ENCODE results near the gene ALCAM. TPM values are rescaled to one million over a fixed set of nuclear protein-coding genes. Genes with fewer than 3 reads are reported as not detected.

The ALCAM gene
- total and polyA plus RNA-seq, 2 donors (not counting 3 experiments of a cell fraction or from before 2014, with no cell fraction given) = 46.3 to 118 TPM

GRCh38 chr3:105545051-105545450 is 178.3 kb downstream of the ALCAM start:
- Histone ChIP-seq H3K9ac (replicated peaks; ENCODE audit: extremely low read depth, insufficient read depth, low read length) (no peak overlapping the region), H3K9me3 (replicated peaks; ENCODE audit: control insufficient read depth, insufficient read depth, low read length) (no peaks in the 10 kb centered on the region), H4K20me1 (replicated peaks; ENCODE audit: control insufficient read depth, extremely low read depth, insufficient read depth, low read length) (no peaks in the 10 kb centered on the region), H3K4me3 (replicated peaks in 1 of 3; ENCODE audit: insufficient read depth in 1 of 3, low read depth in 1 of 3, low read length in 3 of 3) (no peak overlapping the region), H3K36me3 (ENCODE audit: control insufficient read depth in 2 of 2, extremely low read depth in 1 of 2, insufficient read depth in 2 of 2, low read length in 2 of 2) (peaks cover 0 to 24% of the 10 kb centered on the region in 2 experiments), H3K4me1 (ENCODE audit: control insufficient read depth, extremely low read depth, insufficient read depth, low read length) (no peaks in the 10 kb centered on the region), H3K79me2 (ENCODE audit: control insufficient read depth, insufficient read depth, low read length) (no peaks in the 10 kb centered on the region), H3K27ac (ENCODE audit: insufficient read depth, low read depth, low read length) (no peak overlapping the region), H3K4me2 (ENCODE audit: insufficient read depth, low read length) (no peak overlapping the region), H3K27me3 (ENCODE audit: control insufficient read depth in 2 of 2, insufficient read depth in 2 of 2, low read length in 2 of 2) (no peaks in the 10 kb centered on the region), H2AFZ (ENCODE audit: low read depth, low read length) (no peak overlapping the region), H3K9me1 (replicated peaks; ENCODE audit: control insufficient read depth, extremely low read depth, insufficient read depth, low read length) (no peaks in the 10 kb centered on the region)
- CTCF ChIA-PET = no interaction called here
- BruUV-seq (replicated peaks) = no TSS peak
- TF ChIP-seq EZH2 (IDR thresholded peaks at IDR 0.05; ENCODE audit: borderline replicate concordance, low read depth, low read length, severe bottlenecking) (no peak), POLR2A (IDR thresholded peaks at IDR 0.05; ENCODE audit: low read depth, low read length) (no peak), JUN (IDR thresholded peaks at IDR 0.05; ENCODE audit: borderline replicate concordance, insufficient read depth, insufficient read length, low read depth) (no peak), FOS (IDR thresholded peaks at IDR 0.05; ENCODE audit: borderline replicate concordance, insufficient read depth, low read length) (no peak), POLR2AphosphoS5 (IDR thresholded peaks at IDR 0.05; ENCODE audit: insufficient read depth, low read depth, low read length) (no peak), MYC (IDR thresholded peaks at IDR 0.05; ENCODE audit: low read depth, low read length) (no peak), CTCF (IDR thresholded peaks at IDR 0.05; ENCODE audit: extremely low read depth in 1 of 2, insufficient read depth in 1 of 2, low read depth in 1 of 2, low read length in 2 of 2) (no peak), MAX (IDR thresholded peaks at IDR 0.05; ENCODE audit: insufficient read depth, insufficient read length) (no peak), GATA2 (IDR thresholded peaks at IDR 0.05; ENCODE audit: insufficient read depth, insufficient read length, low read depth, low read length) (no peak)
- FAIRE-seq (no peak), DNase-seq (ENCODE audit: low read depth, low spot score) (no peak)
- dilution Hi-C loops (cut with MboI; ENCODE audit: extremely low pct_ligation_motif_present, low sequenced_read_pairs) = no loop called here
- intact Hi-C loops (cut with micrococcal nuclease) = no loop called here
- POLR2A ChIA-PET = interaction anchor here (0.6 kb wide), 1 partner anchor 13 kb away, joined by 3 read pairs; no protein-coding TSS in a partner anchor
